Neural progenitor cell (in vitro differentiated cells): ENCODE measurements around the gene PLA2G12B. TPM values are rescaled to one million over a fixed set of nuclear protein-coding genes. Genes with fewer than 3 reads are reported as not detected.

Experiments used
- DNase-seq: peaks from one replicate; pipeline ENCODE4 v3.0.0-alpha.2; 2016; ENCODE audit warnings: low spot score
- H2AFZ ChIP-seq: fragments of 200-600 bp; sonication (generic); replicated peaks from 2 replicates; pipeline ENCODE4 v1.6.1; 2016; ENCODE audit warnings: antibody characterized with exemption
- H3F3A ChIP-seq: fragments of 200-600 bp; sonication (generic); 2 replicates; pipeline ENCODE4 v1.6.1; 2016; ENCODE audit warnings: antibody characterized with exemption, low read depth
- H3K27ac ChIP-seq: fragments of 200-600 bp; sonication (generic); 2 replicates; pipeline ENCODE4 v1.5.1; 2016; ENCODE audit warnings: mild to moderate bottlenecking
- H3K27me3 ChIP-seq: fragments of 200-600 bp; sonication (generic); 2 replicates; pipeline ENCODE4 v1.6.1; 2016; ENCODE audit warnings: mild to moderate bottlenecking, moderate library complexity
- H3K36me3 ChIP-seq: fragments of 200-600 bp; sonication (generic); 2 replicates; pipeline ENCODE4 v1.5.1; 2016
- H3K4me1 ChIP-seq: fragments of 200-600 bp; sonication (generic); 2 replicates; pipeline ENCODE4 v1.6.1; 2016; ENCODE audit warnings: mixed run types
- H3K4me2 ChIP-seq: fragments of 200-600 bp; sonication (generic); 2 replicates; pipeline ENCODE4 v1.6.1; 2016
- H3K4me3 ChIP-seq: fragments of 200-600 bp; sonication (generic); 2 replicates; pipeline ENCODE4 v1.5.1; 2016
- H3K79me2 ChIP-seq: fragments of 200-600 bp; sonication (generic); 2 replicates; pipeline ENCODE4 v1.6.1; 2016; ENCODE audit warnings: low read depth
- H3K9ac ChIP-seq: fragments of 200-600 bp; sonication (generic); 2 replicates; pipeline ENCODE4 v1.6.1; 2016
- H3K9me3 ChIP-seq: fragments of 200-600 bp; sonication (generic); 2 replicates; pipeline ENCODE4 v1.5.1; 2016; ENCODE audit warnings: low read depth
- H4K20me1 ChIP-seq: fragments of 200-600 bp; sonication (generic); 2 replicates; pipeline ENCODE4 v1.6.1; 2016; ENCODE audit warnings: low read depth
- H3K27ac Mint-ChIP-seq: 3 replicates; pipeline ENCODE4 v1.8.0; 2021; ENCODE audit warnings: mixed read lengths
- H3K27me3 Mint-ChIP-seq: 2 replicates; pipeline ENCODE4 v1.8.0; 2022; ENCODE audit warnings: low read depth, mild to moderate bottlenecking, inconsistent platforms, moderate library complexity, mixed read lengths; ENCODE audit not compliant: insufficient read depth
- H3K36me3 Mint-ChIP-seq: 3 replicates; pipeline ENCODE4 v1.8.0; 2021; ENCODE audit warnings: mixed read lengths
- H3K4me1 Mint-ChIP-seq: 3 replicates; pipeline ENCODE4 v1.8.0; 2021; ENCODE audit warnings: mixed read lengths
- H3K4me3 Mint-ChIP-seq: 3 replicates; pipeline ENCODE4 v1.8.0; 2021; ENCODE audit warnings: mild to moderate bottlenecking, moderate library complexity, mixed read lengths
- H3K9me3 Mint-ChIP-seq: 3 replicates; pipeline ENCODE4 v1.8.0; 2020; ENCODE audit warnings: mixed read lengths
- CTCF ChIP-seq: fragments of 200-600 bp; sonication (generic); IDR thresholded peaks from 2 replicates; pipeline ENCODE4 v1.5.1; 2017; ENCODE audit warnings: antibody characterized with exemption, mild to moderate bottlenecking
- EZH2 ChIP-seq: fragments of 200-600 bp; sonication (generic); IDR thresholded peaks from 2 replicates; pipeline ENCODE4 v1.6.1; 2017; ENCODE audit warnings: antibody characterized with exemption, mild to moderate bottlenecking, moderate library complexity
- EZH2phosphoT487 ChIP-seq: fragments of 200-600 bp; sonication (generic); IDR thresholded peaks from 2 replicates; pipeline ENCODE4 v1.6.1; 2017; ENCODE audit warnings: antibody characterized with exemption
- total RNA-seq: library from RNA; depleted of rRNA; stranded (reverse); fragments of >200 nt; gene quantifications from 2 replicates; pipeline ENCODE4 v1.2.3, GENCODE V29; 2015; ENCODE audit warnings: low replicate concordance

PLA2G12B gene
- total RNA-seq, 1 donor from 2014 or later: not detected

- H3K9me3 ChIP-seq: no peaks in the 10 kb centered on the region
- H3K27ac Mint-ChIP-seq: no peak overlapping the region
- H3K4me3 Mint-ChIP-seq: no peak overlapping the region
- no peak overlapping the region for H3K4me2 ChIP-seq
- TF ChIP-seq EZH2: no peak
- TF ChIP-seq CTCF: no peak
- no peak for TF ChIP-seq EZH2phosphoT487
- peak overlapping the region; percentile 60 for H2AFZ ChIP-seq
- H3K36me3 Mint-ChIP-seq: no peaks in the 10 kb centered on the region
- H3K4me1 Mint-ChIP-seq: no peaks in the 10 kb centered on the region
- no peaks in the 10 kb centered on the region for H3K79me2 ChIP-seq
- DNase-seq: no peak
- H3K27me3 ChIP-seq: no peaks in the 10 kb centered on the region
- H3K9ac ChIP-seq: no peak overlapping the region
- no peaks in the 10 kb centered on the region for H3K36me3 ChIP-seq
- no peaks in the 10 kb centered on the region for H3F3A ChIP-seq
- H3K4me1 ChIP-seq: no peaks in the 10 kb centered on the region
- H3K27ac ChIP-seq: no peak overlapping the region
- H3K27me3 Mint-ChIP-seq: peaks cover 3% of the 10 kb centered on the region
- H4K20me1 ChIP-seq: no peaks in the 10 kb centered on the region
- no peak overlapping the region for H3K4me3 ChIP-seq
- no peaks in the 10 kb centered on the region for H3K9me3 Mint-ChIP-seq
Measured at GRCh38 chr10:72912736-72913135, 41.9 kb downstream of the PLA2G12B start.

- H3K9ac ChIP-seq: no peak overlapping the region
- peak overlapping the region; percentile 68 for H2AFZ ChIP-seq
- H3K27ac Mint-ChIP-seq: no peak overlapping the region
Measured at GRCh38 chr10:72911758-72912157, 42.8 kb downstream of the PLA2G12B start.

GRCh38 chr10:72910705-72911104 is 43.9 kb downstream of the PLA2G12B start:
- Histone ChIP-seq H3K36me3 (no peaks in the 10 kb centered on the region), H3K4me2 (no peak overlapping the region), H3K4me3 (no peak overlapping the region), H3K27ac (no peak overlapping the region), H2AFZ (no peak overlapping the region), H3K9ac (no peak overlapping the region), H3K4me1 (no peaks in the 10 kb centered on the region), H3K27me3 (no peaks in the 10 kb centered on the region), H3F3A (no peaks in the 10 kb centered on the region), H3K9me3 (no peaks in the 10 kb centered on the region), H3K79me2 (no peaks in the 10 kb centered on the region), H4K20me1 (no peaks in the 10 kb centered on the region)
- Mint-ChIP-seq H3K36me3 (no peaks in the 10 kb centered on the region), H3K27ac (no peak overlapping the region), H3K27me3 (peaks cover 3% of the 10 kb centered on the region), H3K9me3 (no peaks in the 10 kb centered on the region), H3K4me3 (no peak overlapping the region), H3K4me1 (no peaks in the 10 kb centered on the region)
- TF ChIP-seq CTCF: no peak
- TF ChIP-seq EZH2: no peak
- TF ChIP-seq EZH2phosphoT487: no peak
- DNase-seq: no peak

More at GRCh38 chr10:72911758-72912157, 42.8 kb downstream of the PLA2G12B start:
- TF ChIP-seq CTCF: no peak
- TF ChIP-seq EZH2phosphoT487: no peak
- no peak for TF ChIP-seq EZH2
- no peaks in the 10 kb centered on the region for H3K9me3 ChIP-seq
- H3F3A ChIP-seq: no peaks in the 10 kb centered on the region
- H3K4me2 ChIP-seq: no peak overlapping the region
- Mint-ChIP-seq H3K9me3 (no peaks in the 10 kb centered on the region), H3K36me3 (no peaks in the 10 kb centered on the region), H3K4me1 (no peaks in the 10 kb centered on the region), H3K27me3 (peaks cover 3% of the 10 kb centered on the region), H3K4me3 (no peak overlapping the region)
- H3K27ac ChIP-seq: no peak overlapping the region
- no peak for DNase-seq
- no peaks in the 10 kb centered on the region for H4K20me1 ChIP-seq
- H3K27me3 ChIP-seq: no peaks in the 10 kb centered on the region
- H3K4me1 ChIP-seq: no peaks in the 10 kb centered on the region
- H3K79me2 ChIP-seq: no peaks in the 10 kb centered on the region
- no peaks in the 10 kb centered on the region for H3K36me3 ChIP-seq
- no peak overlapping the region for H3K4me3 ChIP-seq
